ENCODE results near the gene EPB41.
"Not testable (repeated sequence)": the region's sequence is repeated elsewhere in the genome, so short reads cannot be mapped to it uniquely, and the experiment has no call there.

Gene EPB41

GRCh38 chr1:29094954-29095353, 180.6 kb downstream of the EPB41 start:
- DNase-seq (ENCODE audit: low read depth) = peak; percentile 8
- TF ChIP-seq CTCF (conservative IDR thresholded peaks at IDR 0.05; ENCODE audit: low read depth, low read length) = no peak
- H3K4me3 ChIP-seq (ENCODE audit: low read depth, low read length) = no peak overlapping the region

GRCh38 chr1:29096231-29096886, 182.0 kb downstream of the EPB41 start:
- TF ChIP-seq CTCF (conservative IDR thresholded peaks at IDR 0.05; ENCODE audit: low read depth, low read length) = no peak
- DNase-seq (ENCODE audit: low read depth) = no peak
- H3K4me3 ChIP-seq (ENCODE audit: low read depth, low read length) = no peak overlapping the region

DNA sequence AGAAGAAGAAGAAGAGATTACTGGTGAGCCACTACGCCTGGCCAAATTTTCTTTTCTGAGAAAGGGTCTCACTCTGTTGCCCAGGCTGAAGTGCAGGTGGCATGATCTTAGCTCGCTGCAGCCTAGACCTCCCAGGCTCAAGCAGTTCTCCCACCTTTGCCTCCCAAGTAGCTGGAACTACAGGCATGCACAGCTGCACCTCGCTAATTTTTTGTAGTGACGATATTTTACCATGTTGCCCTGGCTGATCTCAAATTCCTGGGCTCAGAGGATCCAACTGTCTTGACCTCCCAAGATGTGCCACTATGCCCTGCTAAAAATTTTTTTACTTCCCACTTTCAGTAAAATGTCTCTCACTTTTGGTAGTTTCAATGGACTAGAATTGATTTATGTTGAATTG, 184.9 kb downstream of the EPB41 start:
- no peak overlapping the region for H3K4me3 ChIP-seq (ENCODE audit: low read depth, low read length)
- no peak for TF ChIP-seq CTCF (conservative IDR thresholded peaks at IDR 0.05; ENCODE audit: low read depth, low read length)
- DNase-seq (ENCODE audit: low read depth) = no peak

DNA sequence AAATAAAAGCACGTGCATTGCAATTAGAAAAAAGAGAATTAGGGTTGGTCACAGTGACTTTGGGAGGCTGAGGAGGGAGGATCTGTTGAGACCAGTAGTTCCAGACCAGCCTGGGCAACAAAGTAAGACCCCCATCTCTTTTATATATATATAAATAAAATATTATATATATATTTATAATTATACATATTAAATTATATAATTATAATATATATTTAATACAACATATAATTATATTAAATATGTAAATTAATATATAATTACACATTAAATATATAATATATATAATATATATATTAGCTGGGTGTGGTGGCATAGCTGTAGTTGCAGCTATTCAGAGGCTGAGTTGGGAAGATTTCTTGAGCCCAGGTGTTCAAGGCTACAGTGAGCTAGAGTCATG, 186.1 kb downstream of the EPB41 start:
- DNase-seq (ENCODE audit: low read depth) = no peak
- H3K4me3 ChIP-seq (ENCODE audit: low read depth, low read length) = no peak overlapping the region
- no peak for TF ChIP-seq CTCF (conservative IDR thresholded peaks at IDR 0.05; ENCODE audit: low read depth, low read length)

- DNase-seq (ENCODE audit: low read depth) = peak; percentile 49
- no peak for TF ChIP-seq CTCF (conservative IDR thresholded peaks at IDR 0.05; ENCODE audit: low read depth, low read length)
- H3K4me3 ChIP-seq (ENCODE audit: low read depth, low read length) = no peak overlapping the region
These were observed 191.5 kb downstream of the EPB41 start for GRCh38 chr1:29105822-29106221.

- DNase-seq (ENCODE audit: low read depth); H3K4me3 ChIP-seq (ENCODE audit: low read depth, low read length): not testable (repeated sequence)
These were observed 193.7 kb downstream of the EPB41 start for GRCh38 chr1:29108041-29108440.

GRCh38 chr1:29112705-29113412, 198.5 kb downstream of the EPB41 start:
- no peak for DNase-seq (ENCODE audit: low read depth)
- no peak overlapping the region for H3K4me3 ChIP-seq (ENCODE audit: low read depth, low read length)
- no peak for TF ChIP-seq CTCF (conservative IDR thresholded peaks at IDR 0.05; ENCODE audit: low read depth, low read length)

Data from choroid plexus epithelial cell (primary cell).